Endothelial cell of umbilical vein (primary cell): ENCODE results near the gene GFOD1. TPM values are rescaled to one million over a fixed set of nuclear protein-coding genes. Genes with fewer than 3 reads are reported as not detected.

Experiments used
- BruUV-seq: library from RNA; stranded (reverse); fragments of 400-500 nt; replicated peaks from 2 replicates; lab custom pipeline; 2021; lab: Mats Ljungman, UMichigan
- CTCF ChIA-PET: fragments of 300-600, 350-600 bp; sonication (Branson Sonifier 250); formaldehyde crosslinking; loops from one replicate; lab custom pipeline; 2021; ENCODE audit warnings: antibody characterized with exemption, inconsistent platforms; lab: Charles Lee
- POLR2A ChIA-PET: fragments of 300-600, 350-600 bp; sonication (Branson Sonifier 250); formaldehyde crosslinking; loops from one replicate; lab custom pipeline; 2021; ENCODE audit warnings: antibody characterized with exemption, inconsistent platforms; lab: Charles Lee
- DNase-seq: peaks from one replicate; pipeline ENCODE4 v3.0.0-alpha.2; 2011; ENCODE audit warnings: low read depth, low spot score
- FAIRE-seq: peaks from 2 replicates; lab custom pipeline; 2011; peaks lifted over from hg19 to GRCh38; lab: Jason Lieb, UNC
- H2AFZ ChIP-seq: 2 replicates; pipeline ENCODE4 v1.6.0; 2012; ENCODE audit warnings: low read depth, low read length, control low read depth, inconsistent platforms
- H3K27ac ChIP-seq: 2 replicates; pipeline ENCODE4 v1.5.1; 2011; ENCODE audit warnings: low read depth, mild to moderate bottlenecking, control low read depth, low read length, moderate library complexity; ENCODE audit not compliant: insufficient read depth
- H3K27me3 ChIP-seq, 2 experiments: 2 replicates each; pipeline versions ENCODE4 v1.6.0 to v1.6.1; 2011; ENCODE audit warnings: low read length in 2 of 2, mixed read lengths in 1 of 2; ENCODE audit not compliant: control insufficient read depth in 2 of 2, insufficient read depth in 2 of 2
- H3K36me3 ChIP-seq, 2 experiments: 2 replicates in 1 of 2; 3 replicates in 1 of 2; pipeline ENCODE4 v1.5.1; 2011; ENCODE audit warnings: low read length in 2 of 2, mild to moderate bottlenecking in 1 of 2, moderate library complexity in 1 of 2; ENCODE audit not compliant: control insufficient read depth in 2 of 2, insufficient read depth in 2 of 2; ENCODE audit errors: extremely low read depth in 1 of 2
- H3K4me1 ChIP-seq: 3 replicates; pipeline ENCODE4 v1.5.1; 2011; ENCODE audit warnings: mild to moderate bottlenecking, low read length; ENCODE audit not compliant: control insufficient read depth, insufficient read depth; ENCODE audit errors: extremely low read depth
- H3K4me2 ChIP-seq: 2 replicates; pipeline ENCODE4 v1.6.1; 2011; ENCODE audit warnings: low read length, control low read depth, mixed read lengths; ENCODE audit not compliant: insufficient read depth
- H3K4me3 ChIP-seq, 3 experiments: fragments of 200-600 bp in 1 of 3; sonication (generic), shearing (Covaris generic) in 1 of 3; replicated peaks in 1 of 3; 2 replicates each; pipeline ENCODE4 v1.5.1; 2011 to 2016; ENCODE audit warnings: control low read depth in 3 of 3, low read length in 3 of 3, mild to moderate bottlenecking in 2 of 3, inconsistent platforms in 1 of 3, low read depth in 1 of 3, moderate library complexity in 1 of 3; ENCODE audit not compliant: insufficient read depth in 1 of 3
- H3K79me2 ChIP-seq: 2 replicates; pipeline ENCODE4 v1.6.0; 2012; ENCODE audit warnings: low read length, inconsistent platforms; ENCODE audit not compliant: control insufficient read depth, insufficient read depth
- H3K9ac ChIP-seq: replicated peaks from 2 replicates; pipeline ENCODE3; 2011; ENCODE audit warnings: low read length, control low read depth; ENCODE audit not compliant: insufficient read depth; ENCODE audit errors: extremely low read depth
- H3K9me1 ChIP-seq: replicated peaks from 3 replicates; pipeline ENCODE4 v1.6.0; 2011; ENCODE audit warnings: mild to moderate bottlenecking, low read length; ENCODE audit not compliant: control insufficient read depth, insufficient read depth; ENCODE audit errors: extremely low read depth
- H3K9me3 ChIP-seq: replicated peaks from 2 replicates; pipeline ENCODE4 v1.5.1; 2012; ENCODE audit warnings: low read length, inconsistent platforms; ENCODE audit not compliant: control insufficient read depth, insufficient read depth
- H4K20me1 ChIP-seq: replicated peaks from 2 replicates; pipeline ENCODE3; 2011; ENCODE audit warnings: mild to moderate bottlenecking, low read length; ENCODE audit not compliant: control insufficient read depth, insufficient read depth; ENCODE audit errors: extremely low read depth
- EZH2 ChIP-seq: IDR thresholded peaks from 2 replicates; pipeline ENCODE4 v1.6.1; 2012; ENCODE audit warnings: borderline replicate concordance, low read depth, mild to moderate bottlenecking, moderate library complexity, low read length, inconsistent platforms; ENCODE audit not compliant: severe bottlenecking
- FOS ChIP-seq: IDR thresholded peaks from 2 replicates; pipeline ENCODE4 v1.6.1; 2011; ENCODE audit warnings: mild to moderate bottlenecking, low read length, moderate library complexity, borderline replicate concordance; ENCODE audit not compliant: insufficient read depth
- GATA2 ChIP-seq: IDR thresholded peaks from 2 replicates; pipeline ENCODE4 v1.7.0; 2011; ENCODE audit warnings: low read depth, mild to moderate bottlenecking, moderate library complexity, mixed read lengths, low read length; ENCODE audit not compliant: insufficient read length, insufficient read depth
- JUN ChIP-seq: IDR thresholded peaks from 2 replicates; pipeline ENCODE4 v1.6.1; 2011; ENCODE audit warnings: borderline replicate concordance, low read depth; ENCODE audit not compliant: insufficient read length, insufficient read depth
- MYC ChIP-seq: IDR thresholded peaks from one replicate; pipeline ENCODE4 v1.6.1; 2011; ENCODE audit warnings: mild to moderate bottlenecking, low read depth, low read length
- POLR2A ChIP-seq: IDR thresholded peaks from 2 replicates; pipeline ENCODE4 v1.6.1; 2012; ENCODE audit warnings: low read depth, mild to moderate bottlenecking, control low read depth, low read length
- POLR2AphosphoS5 ChIP-seq: IDR thresholded peaks from 2 replicates; pipeline ENCODE4 v1.6.1; 2012; ENCODE audit warnings: low read depth, mild to moderate bottlenecking, control low read depth, low read length, moderate library complexity; ENCODE audit not compliant: insufficient read depth
- dilution Hi-C: fragments of 300-500 bp; cut with MboI; formaldehyde crosslinking; loops from one replicate; pipeline ENCODE4 v1.15.0; 2019; ENCODE audit warnings: low sequenced_read_pairs; ENCODE audit not compliant: extremely low pct_ligation_motif_present
- intact Hi-C: fragments of 100-400 bp; cut with micrococcal nuclease; formaldehyde crosslinking; loops from one replicate; pipeline ENCODE4 v1.10.0; 2022
- polyA plus RNA-seq, 4 experiments: library from polyadenylated mRNA; depleted of rRNA in 3 of 4; stranded (reverse) in 3 of 4; unstranded in 1 of 4; fragments of >200 nt; gene quantifications; 2 replicates each; pipeline versions ENCODE4 v1.2.1 to v1.2.3, GENCODE V29; 2011 to 2012; ENCODE audit warnings: missing spikeins in 1 of 4
- total RNA-seq: library from RNA; stranded (reverse); gene quantifications from 2 replicates; pipeline ENCODE4 v1.2.3, GENCODE V29; 2021
- TF ChIP-seq, protein P1 (sequence below): IDR thresholded peaks from 2 replicates; pipeline ENCODE4 v1.6.1; 2011; ENCODE audit not compliant: insufficient read depth, insufficient read length
- TF ChIP-seq, protein P2 (sequence below), 2 donors: IDR thresholded peaks; 1 replicate in 1 of 2; 2 replicates in 1 of 2; pipeline ENCODE4 v1.5.1; 2011; ENCODE audit warnings: low read length in 2 of 2, mild to moderate bottlenecking in 2 of 2, moderate library complexity in 2 of 2, control low read depth in 1 of 2, inconsistent platforms in 1 of 2, low read depth in 1 of 2; ENCODE audit not compliant: insufficient read depth in 1 of 2; ENCODE audit errors: extremely low read depth in 1 of 2

Gene GFOD1
- total and polyA plus RNA-seq, 2 donors (not counting 3 experiments of a cell fraction or from before 2014, with no cell fraction given), result 12.1 to 24.1 TPM

DNA sequence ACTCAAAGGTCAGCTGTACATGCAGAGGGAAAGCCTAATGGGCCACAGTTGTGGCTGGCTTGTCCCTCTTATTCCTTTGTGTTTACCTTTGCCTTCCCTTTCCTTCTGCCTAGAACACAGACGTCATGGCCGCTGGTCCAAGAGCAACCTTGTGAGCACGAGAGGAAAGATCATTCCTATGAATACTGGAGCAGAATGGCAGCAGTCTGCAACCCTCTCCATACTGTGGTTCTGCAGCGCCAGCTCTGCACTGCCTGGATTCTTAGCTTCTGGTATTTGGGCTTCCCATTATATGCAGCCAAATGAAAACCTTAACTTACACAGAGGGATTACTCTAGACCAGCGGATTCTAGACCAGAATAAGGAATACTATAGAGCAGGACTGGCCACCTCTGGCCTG, 171.5 kb downstream of the GFOD1 start:
- H3K9me1 ChIP-seq, result no peaks in the 10 kb centered on the region
- H3K4me3 ChIP-seq, result no peak overlapping the region
- H3K9ac ChIP-seq, result no peak overlapping the region
- ChIA-PET CTCF (interaction anchor here (1.3 kb wide), 1 partner anchor 121 kb away, joined by 3 read pairs; no protein-coding TSS in a partner anchor), POLR2A (no interaction called here)
- no peaks in the 10 kb centered on the region for H3K4me1 ChIP-seq
- TF ChIP-seq, protein P1, sequence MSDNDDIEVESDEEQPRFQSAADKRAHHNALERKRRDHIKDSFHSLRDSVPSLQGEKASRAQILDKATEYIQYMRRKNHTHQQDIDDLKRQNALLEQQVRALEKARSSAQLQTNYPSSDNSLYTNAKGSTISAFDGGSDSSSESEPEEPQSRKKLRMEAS, result no peak
- TF ChIP-seq EZH2, result no peak
- TF ChIP-seq GATA2, result no peak
- no peak overlapping the region for H3K4me2 ChIP-seq
- BruUV-seq, result no TSS peak
- intact Hi-C loops (no loop called here), dilution Hi-C loops (no loop called here)
- peaks cover 9 to 14% of the 10 kb centered on the region in 2 experiments for H3K36me3 ChIP-seq
- FAIRE-seq (no peak), DNase-seq (no peak)
- H2AFZ ChIP-seq, result no peak overlapping the region
- H4K20me1 ChIP-seq, result no peaks in the 10 kb centered on the region
- H3K27me3 ChIP-seq, result no peaks in the 10 kb centered on the region
- no peaks in the 10 kb centered on the region for H3K79me2 ChIP-seq
- H3K9me3 ChIP-seq, result no peaks in the 10 kb centered on the region
- no peak overlapping the region for H3K27ac ChIP-seq

GRCh38 chr6:13314806-13315205, 172.6 kb downstream of the GFOD1 start:
- dilution Hi-C loops, result no loop called here
- Histone ChIP-seq H3K36me3 (peaks cover 0 to 8% of the 10 kb centered on the region in 2 experiments), H3K4me2 (no peak overlapping the region), H2AFZ (no peak overlapping the region), H3K4me3 (no peak overlapping the region), H3K79me2 (no peaks in the 10 kb centered on the region), H3K9me3 (no peaks in the 10 kb centered on the region), H3K27ac (no peak overlapping the region), H3K9ac (no peak overlapping the region), H3K9me1 (no peaks in the 10 kb centered on the region), H3K27me3 (no peaks in the 10 kb centered on the region), H3K4me1 (no peaks in the 10 kb centered on the region), H4K20me1 (no peaks in the 10 kb centered on the region)
- FAIRE-seq (no peak), DNase-seq (no peak)
- ChIA-PET POLR2A (no interaction called here), CTCF (interaction anchor here (1.1 to 2.2 kb wide), 3 partner anchors 13 to 403 kb away, joined by 3 to 7 read pairs (median 4); partner anchors contain the start of gene TBC1D7)
- intact Hi-C loops, result no loop called here
- BruUV-seq, result no TSS peak
- TF ChIP-seq POLR2AphosphoS5 (no peak), JUN (no peak), MYC (no peak), POLR2A (no peak), GATA2 (no peak), EZH2 (no peak), FOS (no peak)
- TF ChIP-seq, protein P2, sequence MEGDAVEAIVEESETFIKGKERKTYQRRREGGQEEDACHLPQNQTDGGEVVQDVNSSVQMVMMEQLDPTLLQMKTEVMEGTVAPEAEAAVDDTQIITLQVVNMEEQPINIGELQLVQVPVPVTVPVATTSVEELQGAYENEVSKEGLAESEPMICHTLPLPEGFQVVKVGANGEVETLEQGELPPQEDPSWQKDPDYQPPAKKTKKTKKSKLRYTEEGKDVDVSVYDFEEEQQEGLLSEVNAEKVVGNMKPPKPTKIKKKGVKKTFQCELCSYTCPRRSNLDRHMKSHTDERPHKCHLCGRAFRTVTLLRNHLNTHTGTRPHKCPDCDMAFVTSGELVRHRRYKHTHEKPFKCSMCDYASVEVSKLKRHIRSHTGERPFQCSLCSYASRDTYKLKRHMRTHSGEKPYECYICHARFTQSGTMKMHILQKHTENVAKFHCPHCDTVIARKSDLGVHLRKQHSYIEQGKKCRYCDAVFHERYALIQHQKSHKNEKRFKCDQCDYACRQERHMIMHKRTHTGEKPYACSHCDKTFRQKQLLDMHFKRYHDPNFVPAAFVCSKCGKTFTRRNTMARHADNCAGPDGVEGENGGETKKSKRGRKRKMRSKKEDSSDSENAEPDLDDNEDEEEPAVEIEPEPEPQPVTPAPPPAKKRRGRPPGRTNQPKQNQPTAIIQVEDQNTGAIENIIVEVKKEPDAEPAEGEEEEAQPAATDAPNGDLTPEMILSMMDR (IDR thresholded peaks at IDR 0.05; ENCODE audit: extremely low read depth in 1 of 2, insufficient read depth in 1 of 2, low read depth in 1 of 2, low read length in 2 of 2), result no peak
- TF ChIP-seq, protein P1, result no peak
